HG03064 (cell line): ENCODE measurements around the gene KCNT1.

Source experiments
- ATAC-seq: cut with Tn5 transposase; IDR thresholded peaks from one replicate; pipeline ENCODE4 v1.9.1; 2021; ENCODE audit warnings: low read depth; ENCODE audit not compliant: unreplicated experiment

KCNT1 gene

GRCh38 chr9:135697226-135697625 is 4.8 kb upstream of the KCNT1 start:
- no peak for ATAC-seq

- no peak for ATAC-seq
These were observed 3.7 kb upstream of the KCNT1 start for GRCh38 chr9:135698236-135698635.

- no peak for ATAC-seq
These were observed 3.2 kb upstream of the KCNT1 start for GRCh38 chr9:135698767-135699166.

GRCh38 chr9:135699440-135699839 is 2.5 kb upstream of the KCNT1 start, which contains the start of gene SOHLH1:
SOHLH1 (minus strand) TSS chr9:135699481; CDS start chr9:135699467, 14 bp downstream.
- no peak for ATAC-seq

- ATAC-seq, result no peak
These were observed 1.5 kb upstream of the KCNT1 start for GRCh38 chr9:135700525-135700924.

GRCh38 chr9:135701067-135701958 is 672 bp upstream of the KCNT1 start:
- no peak for ATAC-seq

GRCh38 chr9:135703726-135704125 is 1.7 kb downstream of the KCNT1 start:
- no peak for ATAC-seq

- no peak for ATAC-seq
These were observed 2.5 kb downstream of the KCNT1 start for GRCh38 chr9:135704483-135704882.

- ATAC-seq, result no peak
These were observed 3.4 kb downstream of the KCNT1 start for GRCh38 chr9:135705376-135705775.

GRCh38 chr9:135706288-135706687 is 4.3 kb downstream of the KCNT1 start:
- ATAC-seq, result no peak

GRCh38 chr9:135707252-135708138 is 5.5 kb downstream of the KCNT1 start:
- ATAC-seq, result no peak

GRCh38 chr9:135708164-135708563 is 6.2 kb downstream of the KCNT1 start:
- no peak for ATAC-seq

GRCh38 chr9:135711391-135711790 is 9.4 kb downstream of the KCNT1 start:
- no peak for ATAC-seq

- no peak for ATAC-seq
These were observed 9.9 kb downstream of the KCNT1 start for GRCh38 chr9:135711881-135712280.

- no peak for ATAC-seq
These were observed 10.8 kb downstream of the KCNT1 start for GRCh38 chr9:135712613-135713295.

GRCh38 chr9:135714242-135715055 is 12.5 kb downstream of the KCNT1 start:
- ATAC-seq, result no peak

- no peak for ATAC-seq
These were observed 13.1 kb downstream of the KCNT1 start for GRCh38 chr9:135715056-135715595.

GRCh38 chr9:135716045-135716444 is 14.1 kb downstream of the KCNT1 start:
- ATAC-seq, result no peak

GRCh38 chr9:135717410-135717809 is 15.4 kb downstream of the KCNT1 start:
- ATAC-seq, result no peak

GRCh38 chr9:135718616-135719015 is 16.6 kb downstream of the KCNT1 start:
- ATAC-seq, result no peak
